ENCODE measurements around the gene RPS6KA5.

RPS6KA5 gene

GRCh38 chr14:91068642-91069041 is 8.2 kb upstream of the RPS6KA5 start:
- no peak overlapping the region for H2AK5ac ChIP-seq (ENCODE audit: low read length)
- H2AFZ ChIP-seq (ENCODE audit: insufficient read depth, low read length, poor library complexity) = no peak overlapping the region
- no peak overlapping the region for H3K14ac ChIP-seq (ENCODE audit: low read length)
- H3K79me1 ChIP-seq (ENCODE audit: low read length) = no peaks in the 10 kb centered on the region
- no peak overlapping the region for H4K8ac ChIP-seq (ENCODE audit: low read depth, low read length)
- H2BK120ac ChIP-seq (ENCODE audit: insufficient read depth, low read length, poor library complexity) = no peak overlapping the region
- H3K18ac ChIP-seq (ENCODE audit: low read length) = no peak overlapping the region
- DNase-seq = no peak
- H3K4ac ChIP-seq (ENCODE audit: low read depth, low read length) = no peak overlapping the region
- no peak overlapping the region for H3K4me2 ChIP-seq (ENCODE audit: low read length)
- H2BK12ac ChIP-seq (ENCODE audit: low read length) = no peak overlapping the region
- no peak overlapping the region for H4K91ac ChIP-seq (ENCODE audit: low read depth, low read length)
- H3K79me2 ChIP-seq (ENCODE audit: control insufficient read depth, insufficient read depth, low read length, poor library complexity) = no peaks in the 10 kb centered on the region
- H3K27me3 ChIP-seq (ENCODE audit: insufficient read depth, low read length) = no peaks in the 10 kb centered on the region
- H3K4me3 ChIP-seq (ENCODE audit: low read depth, low read length) = no peak overlapping the region
- H3K36me3 ChIP-seq (ENCODE audit: control insufficient read depth in 1 of 2, insufficient read depth in 2 of 2, low read length in 2 of 2) = no peaks in the 10 kb centered on the region
- no peaks in the 10 kb centered on the region for H3K9me3 ChIP-seq (ENCODE audit: insufficient read depth, low read depth, low read length)
- WGBS (ENCODE audit: extremely low coverage, insufficient coverage, insufficient read length) = no CpG with 5 or more reads among the region's 2 CpGs
- no peak overlapping the region for H4K12ac ChIP-seq (ENCODE audit: low read depth, low read length)
- no peak overlapping the region for H3K23ac ChIP-seq (ENCODE audit: low read length)
- no peaks in the 10 kb centered on the region for H3K4me1 ChIP-seq (ENCODE audit: control insufficient read depth in 1 of 2, insufficient read depth in 2 of 2, low read length in 2 of 2)
- H3K27ac ChIP-seq (ENCODE audit: low read depth, low read length) = no peak overlapping the region
- no peak overlapping the region for H3K9ac ChIP-seq (ENCODE audit: low read length)
- H2BK5ac ChIP-seq (ENCODE audit: low read depth, low read length, poor library complexity) = no peak overlapping the region

- H3K79me2 ChIP-seq (ENCODE audit: control insufficient read depth, insufficient read depth, low read length, poor library complexity) = no peaks in the 10 kb centered on the region
Observed at GRCh38 chr14:91067186-91067585, 6.7 kb upstream of the RPS6KA5 start.

GRCh38 chr14:91065266-91065665 is 4.8 kb upstream of the RPS6KA5 start:
- Histone ChIP-seq H3K36me3 (ENCODE audit: control insufficient read depth in 1 of 2, insufficient read depth in 2 of 2, low read length in 2 of 2) (no peaks in the 10 kb centered on the region), H2AK5ac (ENCODE audit: low read length) (no peak overlapping the region), H3K4me3 (ENCODE audit: low read depth, low read length) (no peak overlapping the region), H4K8ac (ENCODE audit: low read depth, low read length) (no peak overlapping the region), H3K27me3 (ENCODE audit: insufficient read depth, low read length) (no peaks in the 10 kb centered on the region), H3K79me2 (ENCODE audit: control insufficient read depth, insufficient read depth, low read length, poor library complexity) (no peaks in the 10 kb centered on the region), H4K12ac (ENCODE audit: low read depth, low read length) (no peak overlapping the region), H4K91ac (ENCODE audit: low read depth, low read length) (no peak overlapping the region), H3K79me1 (ENCODE audit: low read length) (peaks cover under 1% of the 10 kb centered on the region), H3K4ac (ENCODE audit: low read depth, low read length) (no peak overlapping the region), H3K27ac (ENCODE audit: low read depth, low read length) (no peak overlapping the region), H3K18ac (ENCODE audit: low read length) (no peak overlapping the region), H2BK12ac (ENCODE audit: low read length) (no peak overlapping the region), H2BK5ac (ENCODE audit: low read depth, low read length, poor library complexity) (no peak overlapping the region), H3K4me2 (ENCODE audit: low read length) (no peak overlapping the region), H3K9me3 (ENCODE audit: insufficient read depth, low read depth, low read length) (no peaks in the 10 kb centered on the region), H2BK120ac (ENCODE audit: insufficient read depth, low read length, poor library complexity) (no peak overlapping the region), H3K23ac (ENCODE audit: low read length) (no peak overlapping the region), H3K4me1 (ENCODE audit: control insufficient read depth in 1 of 2, insufficient read depth in 2 of 2, low read length in 2 of 2) (no peaks in the 10 kb centered on the region), H3K14ac (ENCODE audit: low read length) (no peak overlapping the region), H2AFZ (ENCODE audit: insufficient read depth, low read length, poor library complexity) (no peak overlapping the region), H3K9ac (ENCODE audit: low read length) (no peak overlapping the region)
- no peak for DNase-seq
- no CpG with 5 or more reads among the region's 3 CpGs for WGBS (ENCODE audit: extremely low coverage, insufficient coverage, insufficient read length)

More at GRCh38 chr14:91067186-91067585, 6.7 kb upstream of the RPS6KA5 start:
- H3K9me3 ChIP-seq (ENCODE audit: insufficient read depth, low read depth, low read length) = no peaks in the 10 kb centered on the region
- no peak overlapping the region for H2AFZ ChIP-seq (ENCODE audit: insufficient read depth, low read length, poor library complexity)
- H3K9ac ChIP-seq (ENCODE audit: low read length) = no peak overlapping the region
- no peak overlapping the region for H3K27ac ChIP-seq (ENCODE audit: low read depth, low read length)
- WGBS (ENCODE audit: extremely low coverage, insufficient coverage, insufficient read length) = no CpG with 5 or more reads among the region's 1 CpG
- H2BK120ac ChIP-seq (ENCODE audit: insufficient read depth, low read length, poor library complexity) = no peak overlapping the region
- H3K4me3 ChIP-seq (ENCODE audit: low read depth, low read length) = no peak overlapping the region
- H2BK5ac ChIP-seq (ENCODE audit: low read depth, low read length, poor library complexity) = no peak overlapping the region
- H3K4me1 ChIP-seq (ENCODE audit: control insufficient read depth in 1 of 2, insufficient read depth in 2 of 2, low read length in 2 of 2) = no peaks in the 10 kb centered on the region
- DNase-seq = no peak
- no peak overlapping the region for H3K14ac ChIP-seq (ENCODE audit: low read length)
- no peak overlapping the region for H3K23ac ChIP-seq (ENCODE audit: low read length)
- H3K4me2 ChIP-seq (ENCODE audit: low read length) = no peak overlapping the region
- H4K12ac ChIP-seq (ENCODE audit: low read depth, low read length) = no peak overlapping the region
- H2AK5ac ChIP-seq (ENCODE audit: low read length) = no peak overlapping the region
- no peak overlapping the region for H2BK12ac ChIP-seq (ENCODE audit: low read length)
- no peaks in the 10 kb centered on the region for H3K27me3 ChIP-seq (ENCODE audit: insufficient read depth, low read length)
- no peak overlapping the region for H3K18ac ChIP-seq (ENCODE audit: low read length)
- H4K91ac ChIP-seq (ENCODE audit: low read depth, low read length) = no peak overlapping the region
- H4K8ac ChIP-seq (ENCODE audit: low read depth, low read length) = no peak overlapping the region
- no peak overlapping the region for H3K4ac ChIP-seq (ENCODE audit: low read depth, low read length)
- no peaks in the 10 kb centered on the region for H3K36me3 ChIP-seq (ENCODE audit: control insufficient read depth in 1 of 2, insufficient read depth in 2 of 2, low read length in 2 of 2)
- H3K79me1 ChIP-seq (ENCODE audit: low read length) = no peaks in the 10 kb centered on the region

- Histone ChIP-seq H3K18ac (ENCODE audit: low read length) (no peak overlapping the region), H2BK12ac (ENCODE audit: low read length) (no peak overlapping the region), H3K14ac (ENCODE audit: low read length) (no peak overlapping the region), H3K27ac (ENCODE audit: low read depth, low read length) (no peak overlapping the region), H3K9me3 (ENCODE audit: insufficient read depth, low read depth, low read length) (no peaks in the 10 kb centered on the region), H4K91ac (ENCODE audit: low read depth, low read length) (no peak overlapping the region), H3K36me3 (ENCODE audit: control insufficient read depth in 1 of 2, insufficient read depth in 2 of 2, low read length in 2 of 2) (no peaks in the 10 kb centered on the region), H2AFZ (ENCODE audit: insufficient read depth, low read length, poor library complexity) (no peak overlapping the region), H4K12ac (ENCODE audit: low read depth, low read length) (no peak overlapping the region), H2BK120ac (ENCODE audit: insufficient read depth, low read length, poor library complexity) (no peak overlapping the region), H3K4me3 (ENCODE audit: low read depth, low read length) (no peak overlapping the region), H3K4me1 (ENCODE audit: control insufficient read depth in 1 of 2, insufficient read depth in 2 of 2, low read length in 2 of 2) (no peaks in the 10 kb centered on the region), H2AK5ac (ENCODE audit: low read length) (no peak overlapping the region), H3K27me3 (ENCODE audit: insufficient read depth, low read length) (no peaks in the 10 kb centered on the region), H3K79me2 (ENCODE audit: control insufficient read depth, insufficient read depth, low read length, poor library complexity) (peaks cover 4% of the 10 kb centered on the region), H3K9ac (ENCODE audit: low read length) (no peak overlapping the region), H4K8ac (ENCODE audit: low read depth, low read length) (no peak overlapping the region), H3K4me2 (ENCODE audit: low read length) (no peak overlapping the region), H3K23ac (ENCODE audit: low read length) (no peak overlapping the region), H3K79me1 (ENCODE audit: low read length) (peaks cover 5% of the 10 kb centered on the region), H2BK5ac (ENCODE audit: low read depth, low read length, poor library complexity) (no peak overlapping the region), H3K4ac (ENCODE audit: low read depth, low read length) (no peak overlapping the region)
- no peak for DNase-seq
Observed at GRCh38 chr14:91063119-91063518, 2.7 kb upstream of the RPS6KA5 start.
